GM19468 (cell line): ENCODE measurements around the gene PLA2G3.
"Not testable (repeated sequence)": the region's sequence is repeated elsewhere in the genome, so short reads cannot be mapped to it uniquely, and the experiment has no call there.

Source experiments
- ATAC-seq: cut with Tn5 transposase; IDR thresholded peaks from one replicate; pipeline ENCODE4 v1.9.1; 2021; ENCODE audit warnings: mild to moderate bottlenecking, moderate library complexity, moderate number of reproducible peaks; ENCODE audit not compliant: unreplicated experiment; ENCODE audit errors: extremely low read depth

PLA2G3 gene

GRCh38 chr22:31139866-31140716, at the start of gene PLA2G3:
Gene PLA2G3, minus strand, starts transcription at chr22:31140508. Its CDS starts 154 bp downstream, at chr22:31140354.
- no peak for ATAC-seq

- no peak for ATAC-seq
Measured at GRCh38 chr22:31187627-31188026, 47.3 kb upstream of the PLA2G3 start.

- no peak for ATAC-seq
Measured at GRCh38 chr22:31185056-31185455, 44.7 kb upstream of the PLA2G3 start.

- ATAC-seq, result no peak
Measured at GRCh38 chr22:31184015-31184414, 43.7 kb upstream of the PLA2G3 start.

- no peak for ATAC-seq
Measured at GRCh38 chr22:31179345-31179744, 39.0 kb upstream of the PLA2G3 start.

- ATAC-seq, result no peak
Measured at GRCh38 chr22:31178859-31179258, 38.6 kb upstream of the PLA2G3 start.

- no peak for ATAC-seq
Measured at GRCh38 chr22:31177420-31178162, 37.3 kb upstream of the PLA2G3 start.

- no peak for ATAC-seq
Measured at GRCh38 chr22:31176923-31177322, 36.6 kb upstream of the PLA2G3 start.

GRCh38 chr22:31173386-31174145, 33.3 kb upstream of the PLA2G3 start:
- no peak for ATAC-seq

- not testable (repeated sequence) for ATAC-seq
Measured at GRCh38 chr22:31171734-31172133, 31.4 kb upstream of the PLA2G3 start.

- no peak for ATAC-seq
Measured at GRCh38 chr22:31170971-31171370, 30.7 kb upstream of the PLA2G3 start.

- ATAC-seq, result no peak
Measured at GRCh38 chr22:31162015-31162765, 21.9 kb upstream of the PLA2G3 start.

- ATAC-seq, result no peak
Measured at GRCh38 chr22:31161386-31161785, 21.1 kb upstream of the PLA2G3 start.

GRCh38 chr22:31160328-31160978, 20.1 kb upstream of the PLA2G3 start:
- ATAC-seq, result no peak

GRCh38 chr22:31155422-31155821, 15.1 kb upstream of the PLA2G3 start:
- no peak for ATAC-seq

- no peak for ATAC-seq
Measured at GRCh38 chr22:31154975-31155374, 14.7 kb upstream of the PLA2G3 start.

- ATAC-seq, result no peak
Measured at GRCh38 chr22:31153357-31153756, 13.0 kb upstream of the PLA2G3 start.

GRCh38 chr22:31151872-31152271, 11.6 kb upstream of the PLA2G3 start:
- no peak for ATAC-seq

- ATAC-seq, result no peak
Measured at GRCh38 chr22:31150615-31151014, 10.3 kb upstream of the PLA2G3 start.
